B cell (primary cell): ENCODE measurements around the gene PRKN.

Experiments used
- CTCF ChIP-seq: fragments of 200-600 bp; IDR thresholded peaks from one replicate; pipeline ENCODE4 v1.8.0; 2022; ENCODE audit warnings: antibody characterized with exemption, mild to moderate bottlenecking
- EZH2 ChIP-seq: IDR thresholded peaks from 2 replicates; pipeline ENCODE4 v1.6.1; 2012; ENCODE audit warnings: borderline replicate concordance, low read depth, mild to moderate bottlenecking, moderate library complexity, low read length; ENCODE audit not compliant: insufficient read depth, poor library complexity, severe bottlenecking

GRCh38 chr6:161884782-161885181 lies 842.8 kb downstream of the PRKN start:
- TF ChIP-seq CTCF (no peak), EZH2 (no peak)
